MM.1S (cell line): ENCODE results near the gene ZPLD1.

ENCODE experiments used
- EZH2 ChIP-seq: fragments of 300-600 bp; sonication (generic); optimal IDR thresholded peaks from 2 replicates; pipeline ENCODE3; 2017; ENCODE audit warnings: low read depth, mild to moderate bottlenecking, antibody characterized with exemption, low read length, mixed read lengths
- TF ChIP-seq, protein P1 (sequence below): fragments of 300-600 bp; sonication (generic); IDR thresholded peaks from 2 replicates; pipeline ENCODE4 v1.5.1; 2016; ENCODE audit warnings: antibody characterized with exemption, low read length, mixed read lengths

DNA sequence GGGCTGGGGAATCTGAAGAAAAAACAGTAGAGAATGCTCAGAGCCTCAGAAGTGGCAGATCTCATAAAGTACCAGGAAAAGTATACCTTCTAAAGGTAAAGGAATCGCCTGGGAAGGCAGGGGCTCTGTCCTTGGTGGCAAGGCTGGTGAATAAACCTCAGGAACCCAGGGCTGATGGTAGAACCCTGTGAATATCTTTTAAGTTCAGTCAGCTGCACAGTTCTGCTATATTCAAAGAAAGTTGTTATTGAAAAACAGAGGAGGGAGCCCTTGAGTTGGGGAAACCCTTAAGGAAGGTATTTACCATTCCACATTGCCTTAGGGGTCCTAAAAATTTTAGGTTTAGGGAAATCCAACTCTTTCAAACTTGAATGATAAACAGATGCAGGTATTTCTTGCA lies 31.2 kb downstream of the ZPLD1 start:
- TF ChIP-seq, protein P1, sequence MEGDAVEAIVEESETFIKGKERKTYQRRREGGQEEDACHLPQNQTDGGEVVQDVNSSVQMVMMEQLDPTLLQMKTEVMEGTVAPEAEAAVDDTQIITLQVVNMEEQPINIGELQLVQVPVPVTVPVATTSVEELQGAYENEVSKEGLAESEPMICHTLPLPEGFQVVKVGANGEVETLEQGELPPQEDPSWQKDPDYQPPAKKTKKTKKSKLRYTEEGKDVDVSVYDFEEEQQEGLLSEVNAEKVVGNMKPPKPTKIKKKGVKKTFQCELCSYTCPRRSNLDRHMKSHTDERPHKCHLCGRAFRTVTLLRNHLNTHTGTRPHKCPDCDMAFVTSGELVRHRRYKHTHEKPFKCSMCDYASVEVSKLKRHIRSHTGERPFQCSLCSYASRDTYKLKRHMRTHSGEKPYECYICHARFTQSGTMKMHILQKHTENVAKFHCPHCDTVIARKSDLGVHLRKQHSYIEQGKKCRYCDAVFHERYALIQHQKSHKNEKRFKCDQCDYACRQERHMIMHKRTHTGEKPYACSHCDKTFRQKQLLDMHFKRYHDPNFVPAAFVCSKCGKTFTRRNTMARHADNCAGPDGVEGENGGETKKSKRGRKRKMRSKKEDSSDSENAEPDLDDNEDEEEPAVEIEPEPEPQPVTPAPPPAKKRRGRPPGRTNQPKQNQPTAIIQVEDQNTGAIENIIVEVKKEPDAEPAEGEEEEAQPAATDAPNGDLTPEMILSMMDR: no peak
- no peak for TF ChIP-seq EZH2
